GM21381 (cell line): ENCODE results near the gene CRIP1.

Experiments used
- ATAC-seq: cut with Tn5 transposase; IDR thresholded peaks from one replicate; pipeline ENCODE4 v1.9.1; 2021; ENCODE audit warnings: mild to moderate bottlenecking, moderate library complexity; ENCODE audit not compliant: unreplicated experiment

Gene CRIP1

DNA sequence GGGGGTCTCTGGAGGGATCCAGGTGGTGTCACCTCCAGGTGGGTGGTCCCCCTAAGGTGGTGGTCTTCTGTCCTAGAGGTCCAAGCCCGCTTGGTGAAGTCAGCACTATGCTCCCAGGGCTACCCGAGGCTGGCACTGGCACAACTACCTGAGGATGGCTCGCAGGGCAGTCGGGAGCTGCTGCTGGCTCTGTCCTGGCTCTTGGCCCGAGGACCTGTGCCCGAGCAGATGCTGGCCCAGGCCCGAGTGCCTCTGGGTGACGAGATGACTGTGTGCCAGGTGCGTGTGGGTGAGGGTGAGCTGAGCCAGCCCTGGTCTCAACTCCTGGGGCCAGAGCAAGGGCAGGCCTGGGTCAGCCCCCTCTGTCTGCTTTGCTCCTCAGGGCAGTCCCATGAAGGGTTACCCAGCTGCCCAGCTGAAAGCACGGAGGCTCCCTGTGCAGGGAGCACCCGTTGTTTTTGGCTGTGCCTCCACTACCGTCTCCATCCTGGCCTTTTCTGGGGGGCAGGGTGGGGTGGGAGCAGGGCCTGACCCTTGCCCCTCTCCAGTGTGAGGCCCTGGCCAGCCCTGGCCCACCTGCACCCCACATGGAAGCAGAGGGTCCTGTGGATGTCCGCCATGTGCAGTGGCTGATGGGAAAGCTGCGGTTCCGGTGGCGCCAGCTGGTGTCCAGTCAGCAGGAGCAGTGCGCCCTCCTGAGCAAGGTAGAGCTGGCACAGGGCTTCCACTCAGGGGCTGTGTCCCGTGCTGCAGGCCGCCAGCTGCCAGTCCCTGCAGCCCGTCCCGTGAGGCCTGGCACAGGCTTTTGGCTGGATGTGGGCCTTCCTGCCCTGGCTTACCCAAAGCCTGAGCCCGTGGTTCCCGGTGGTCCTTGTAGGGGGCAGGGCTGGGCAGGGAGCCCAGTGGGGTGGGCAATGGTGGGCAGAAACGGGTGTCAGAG, 5.6 kb downstream of the CRIP1 start:
- no peak for ATAC-seq

DNA sequence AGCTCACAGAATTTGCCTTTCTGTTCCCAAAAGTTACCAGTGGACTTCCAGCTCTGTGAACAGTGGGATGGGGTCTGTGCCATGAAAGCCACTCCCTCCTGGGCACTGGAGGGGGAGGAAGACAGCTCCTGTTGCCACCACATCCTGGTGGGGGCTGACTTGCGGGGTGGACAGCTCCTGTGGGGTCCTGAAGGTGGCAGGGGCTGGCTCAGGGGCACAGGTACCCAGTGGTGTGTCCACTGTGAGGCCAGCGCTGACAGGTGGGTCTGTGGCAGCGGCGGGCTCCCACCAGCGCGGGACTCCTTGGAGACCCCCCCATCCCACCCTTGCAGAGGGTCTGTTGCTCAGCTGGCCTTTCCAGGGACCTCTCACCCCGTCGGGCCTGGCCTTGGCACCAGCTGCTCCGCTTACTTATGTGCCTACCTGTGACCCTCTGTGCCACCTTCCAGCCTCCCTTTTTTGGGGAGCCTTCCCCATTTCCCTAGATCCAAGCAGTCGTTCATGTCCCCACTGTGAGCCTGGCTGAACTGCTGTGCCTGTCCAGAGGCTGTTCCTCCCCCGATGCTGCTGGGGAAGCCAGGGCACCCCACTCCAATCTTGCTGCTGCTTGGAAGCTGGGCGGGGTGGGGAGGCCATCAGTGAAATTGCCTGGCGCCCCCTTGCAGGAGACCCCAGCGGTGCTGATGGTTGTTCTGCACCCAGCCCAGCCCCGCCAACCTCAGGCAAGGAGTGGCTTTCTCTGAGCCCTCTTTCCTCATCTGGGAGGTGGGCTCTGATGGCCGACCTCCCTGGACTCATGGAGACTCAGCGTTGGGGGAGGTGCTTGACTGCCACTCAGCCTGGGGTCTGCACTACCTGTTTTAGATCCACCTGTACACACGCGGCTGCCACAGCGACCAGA, 6.5 kb downstream of the CRIP1 start:
- ATAC-seq: no peak

DNA sequence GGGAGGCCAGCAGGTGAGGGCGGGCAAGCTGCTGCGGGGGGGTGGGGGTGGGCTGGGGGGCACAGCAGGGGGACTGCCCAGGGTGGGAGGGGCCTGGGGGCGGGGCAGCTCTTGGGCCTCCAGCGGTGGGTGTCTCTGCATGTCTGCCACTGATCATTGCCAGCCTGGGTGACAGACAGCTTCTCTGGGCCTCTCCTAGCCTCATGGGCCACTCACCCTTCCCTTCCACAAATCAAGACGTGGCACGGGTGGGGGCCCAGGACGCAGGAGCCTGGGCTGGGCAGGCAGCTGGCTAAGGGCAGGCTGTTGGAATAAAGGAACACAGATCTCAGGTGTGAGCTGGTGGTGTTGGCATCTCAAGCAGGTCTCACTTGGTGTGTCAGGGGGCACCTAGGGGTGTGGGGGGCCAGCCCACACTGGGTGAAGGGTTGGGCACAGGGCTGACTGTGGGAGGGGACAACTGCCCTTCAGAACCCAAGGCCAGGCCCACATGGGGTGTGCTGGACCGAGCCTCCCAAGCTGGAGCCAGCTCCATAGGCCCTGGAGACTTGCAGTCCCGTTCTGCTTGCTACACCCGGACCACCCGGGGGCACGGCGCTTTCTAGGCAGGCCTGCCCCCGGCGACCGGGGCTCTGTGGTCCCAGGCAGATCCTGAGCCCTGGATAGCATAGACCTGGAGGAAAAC, 7.4 kb downstream of the CRIP1 start:
- no peak for ATAC-seq

DNA sequence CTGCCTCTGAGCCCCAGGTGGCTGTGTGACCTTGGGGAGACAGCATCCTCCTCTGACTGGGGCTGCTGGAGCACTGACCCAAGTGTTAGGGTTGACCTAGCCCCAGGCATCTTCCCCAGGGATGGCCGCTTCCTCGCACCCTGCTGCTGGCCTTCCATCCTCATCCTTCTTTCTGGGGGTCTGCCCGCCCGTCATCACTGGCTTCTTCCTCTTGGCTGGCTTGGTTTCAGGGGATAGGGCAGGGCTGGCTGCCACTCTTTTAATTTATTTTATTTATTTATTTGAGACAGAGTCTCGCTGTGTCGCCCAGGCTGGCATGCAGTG, 7.9 kb downstream of the CRIP1 start:
- ATAC-seq: no peak

DNA sequence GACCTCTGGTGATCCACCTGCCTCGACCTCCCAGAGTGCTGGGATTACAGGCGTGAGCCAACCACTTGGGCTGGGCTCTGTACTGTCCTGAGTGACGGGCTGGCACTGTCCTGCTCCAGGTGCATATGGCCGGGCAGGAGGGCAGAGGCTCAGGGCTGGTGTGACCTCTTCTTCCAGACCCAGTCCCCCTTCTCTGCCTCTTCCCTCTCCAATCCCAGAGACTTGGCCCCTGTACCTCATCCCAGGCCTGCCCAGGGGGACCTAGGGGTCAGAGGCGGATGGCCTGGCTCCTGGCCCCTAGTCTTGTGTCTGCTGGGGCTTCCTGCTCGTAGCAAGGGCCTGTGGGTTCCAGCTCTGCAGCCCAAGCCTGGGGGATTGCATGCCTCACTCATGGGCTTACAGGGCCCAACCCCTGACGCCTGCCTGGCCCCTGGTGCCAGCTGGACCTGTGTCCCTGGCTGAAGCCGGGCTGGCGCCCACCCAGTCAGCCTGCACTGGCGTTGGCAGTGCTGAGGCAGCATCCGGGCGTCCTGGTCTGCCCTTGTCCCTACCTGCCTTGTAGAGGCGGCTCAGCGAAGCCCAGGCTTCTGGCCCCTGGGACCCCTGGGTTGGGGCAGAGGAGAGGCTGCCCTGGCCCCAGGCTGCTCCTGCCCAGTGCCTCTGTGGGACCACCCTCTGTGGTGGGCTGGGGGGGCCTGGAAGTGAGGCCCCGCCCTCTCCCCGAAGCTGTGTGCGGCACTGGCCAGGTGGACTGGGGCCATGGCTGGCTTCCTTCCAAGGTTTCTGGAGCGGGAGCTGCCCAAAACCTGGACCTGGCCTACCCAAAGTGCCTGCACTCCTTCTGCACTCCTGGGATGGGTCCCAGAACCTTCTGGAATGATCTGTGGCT, 8.7 kb downstream of the CRIP1 start:
- ATAC-seq: no peak

DNA sequence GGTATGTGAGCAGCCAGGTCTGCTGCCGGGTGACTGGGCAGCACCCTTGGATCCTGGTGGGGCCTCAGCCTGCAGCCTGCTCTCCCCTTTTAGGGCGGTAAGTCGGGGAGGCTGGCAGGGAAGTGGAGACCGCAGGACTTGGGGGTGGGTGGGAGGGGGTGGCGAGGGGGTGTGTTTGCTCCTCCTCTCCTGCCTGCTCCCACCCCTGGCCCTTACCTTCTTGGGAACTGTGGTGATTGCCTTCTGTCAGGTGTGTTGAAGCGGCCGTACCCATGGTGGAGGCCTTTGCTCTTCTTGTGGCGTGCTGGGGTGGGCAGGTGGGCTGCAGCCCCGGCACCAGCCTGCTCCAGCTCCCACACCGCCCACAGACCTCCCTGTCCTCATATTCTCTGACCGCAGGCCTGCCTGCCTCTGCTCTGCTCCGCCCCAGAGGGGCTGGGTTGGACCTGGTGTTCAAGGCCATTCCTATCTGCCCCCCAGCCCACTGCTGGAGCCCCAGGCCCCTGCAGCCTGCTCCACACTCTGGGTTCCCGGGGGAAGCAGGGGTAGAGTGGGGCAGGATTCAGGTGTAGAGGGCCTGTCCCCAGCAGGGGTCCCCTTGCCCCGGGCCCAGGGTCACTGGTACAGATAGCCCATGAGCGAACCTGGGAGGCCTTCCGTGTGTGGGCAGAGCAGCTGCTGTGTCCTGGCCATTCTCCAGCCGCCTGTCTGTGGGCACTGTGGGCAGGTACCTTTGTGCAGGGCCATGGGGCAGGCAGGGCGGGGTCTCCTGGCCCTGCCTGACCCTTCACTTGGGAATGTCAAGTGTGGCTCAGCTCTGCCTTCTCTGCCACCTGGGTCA, 9.5 kb downstream of the CRIP1 start:
- no peak for ATAC-seq

DNA sequence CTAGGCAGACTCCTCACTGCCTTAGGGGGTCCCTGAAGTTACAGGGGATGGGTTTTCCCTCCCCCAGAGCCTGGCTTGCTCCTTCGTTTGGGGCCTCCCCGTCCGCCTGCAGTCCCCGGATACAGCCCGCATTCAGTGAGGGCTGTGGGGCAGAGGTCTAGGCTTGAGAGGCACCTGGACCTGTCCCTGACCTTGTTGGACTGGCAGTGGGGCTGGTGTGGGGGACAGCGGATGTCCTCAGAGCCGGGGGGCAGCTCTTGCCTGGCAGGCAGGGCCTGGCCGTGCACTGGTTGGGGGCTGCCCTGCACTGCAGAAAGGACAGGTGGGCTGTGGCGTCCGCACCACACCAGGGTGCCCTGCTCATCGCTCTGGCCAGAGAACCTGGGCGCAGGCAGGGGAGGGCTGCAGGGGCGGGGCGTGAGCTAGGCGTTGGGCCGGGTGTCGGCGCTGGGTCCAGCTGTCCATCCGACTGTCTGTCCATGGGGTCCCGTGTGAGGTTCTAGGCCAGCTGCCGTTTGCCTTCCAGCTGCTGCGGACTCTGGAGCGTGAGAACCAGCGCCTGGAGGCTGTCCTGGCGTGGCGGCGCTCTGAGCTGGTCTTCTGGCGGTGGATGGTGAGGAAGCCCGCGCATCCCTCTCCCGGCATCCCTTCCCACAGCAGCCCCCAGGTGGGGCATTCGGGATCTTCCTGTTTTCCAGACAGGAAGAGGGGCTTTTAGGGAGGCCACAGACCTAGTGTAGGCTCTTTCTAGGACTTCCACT, 10.3 kb downstream of the CRIP1 start:
- no peak for ATAC-seq

DNA sequence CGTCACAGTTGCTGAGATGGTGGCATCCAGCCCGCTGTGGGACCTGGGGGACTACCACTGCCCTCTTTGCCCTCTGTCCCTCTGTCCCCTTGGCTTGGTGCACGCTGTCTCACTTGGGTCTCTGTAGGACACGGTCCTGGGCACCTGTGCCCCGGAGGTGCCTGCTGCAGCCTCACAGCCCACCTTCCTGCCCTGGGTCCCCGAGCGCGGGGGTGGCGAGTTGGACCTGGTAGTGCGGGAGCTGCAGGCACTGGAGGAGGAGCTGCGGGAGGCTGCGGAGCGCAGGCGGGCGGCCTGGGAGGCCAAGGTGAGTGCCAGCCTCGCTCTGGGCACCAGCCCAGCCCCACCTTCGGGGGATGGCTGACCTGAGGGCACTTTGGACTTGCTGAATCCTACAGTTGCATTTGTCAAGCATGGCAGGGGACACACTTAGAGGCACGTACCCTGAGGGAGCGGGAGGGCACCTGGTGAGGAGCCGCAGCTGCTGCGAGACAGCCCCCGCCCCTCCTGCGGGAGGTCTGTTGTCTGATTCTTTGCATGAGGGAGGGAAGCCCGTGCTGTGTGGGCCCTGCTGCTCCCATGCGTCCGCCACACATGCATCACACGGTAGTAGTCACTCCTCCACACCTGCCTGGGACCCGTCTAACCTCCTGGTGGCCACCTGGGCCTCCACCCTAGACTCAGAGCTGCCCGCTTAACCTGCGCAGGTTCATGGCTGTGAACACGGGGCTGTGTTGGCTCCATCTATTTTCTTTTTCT, 11.2 kb downstream of the CRIP1 start:
- no peak for ATAC-seq

DNA sequence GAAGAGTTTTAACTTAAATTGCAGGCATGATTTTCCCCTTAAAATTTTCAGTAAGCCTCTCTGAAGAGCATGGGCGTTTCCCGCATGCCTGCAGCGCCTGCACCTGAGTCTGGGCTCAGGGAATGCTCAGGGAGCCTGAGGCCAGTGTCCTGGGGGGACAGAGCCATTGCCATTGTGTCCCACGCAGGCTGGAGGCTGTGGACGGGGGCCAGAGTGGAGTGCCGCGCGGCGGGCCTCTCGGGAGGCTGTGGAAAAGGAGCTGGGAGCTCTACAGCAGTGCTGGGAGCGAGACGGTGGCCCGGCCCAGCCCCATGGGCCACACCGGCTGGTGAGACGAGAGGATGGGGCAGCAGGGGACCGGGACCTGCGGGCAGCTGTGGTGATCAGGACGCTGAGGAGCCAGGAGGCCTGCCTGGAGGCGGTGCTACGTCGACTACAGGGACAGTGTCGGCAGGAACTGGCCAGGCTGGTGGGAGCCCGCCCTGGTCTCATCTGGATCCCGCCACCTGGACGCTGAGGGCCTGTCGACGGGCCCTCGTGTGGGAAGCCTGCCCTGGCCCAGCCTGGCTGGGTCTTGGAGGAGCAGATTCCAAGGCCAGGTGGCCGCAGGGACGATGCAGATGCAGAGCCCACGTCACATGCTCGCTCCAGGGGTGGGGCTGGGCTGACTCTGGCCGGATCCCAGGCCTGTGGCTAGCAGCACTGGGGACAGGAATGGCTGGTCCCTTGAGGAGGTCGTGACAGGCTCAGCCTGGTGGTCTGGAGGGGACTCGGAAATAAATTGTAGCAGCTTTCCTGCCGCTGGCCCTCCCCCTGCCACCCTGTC, 12.0 kb downstream of the CRIP1 start:
- no peak for ATAC-seq

DNA sequence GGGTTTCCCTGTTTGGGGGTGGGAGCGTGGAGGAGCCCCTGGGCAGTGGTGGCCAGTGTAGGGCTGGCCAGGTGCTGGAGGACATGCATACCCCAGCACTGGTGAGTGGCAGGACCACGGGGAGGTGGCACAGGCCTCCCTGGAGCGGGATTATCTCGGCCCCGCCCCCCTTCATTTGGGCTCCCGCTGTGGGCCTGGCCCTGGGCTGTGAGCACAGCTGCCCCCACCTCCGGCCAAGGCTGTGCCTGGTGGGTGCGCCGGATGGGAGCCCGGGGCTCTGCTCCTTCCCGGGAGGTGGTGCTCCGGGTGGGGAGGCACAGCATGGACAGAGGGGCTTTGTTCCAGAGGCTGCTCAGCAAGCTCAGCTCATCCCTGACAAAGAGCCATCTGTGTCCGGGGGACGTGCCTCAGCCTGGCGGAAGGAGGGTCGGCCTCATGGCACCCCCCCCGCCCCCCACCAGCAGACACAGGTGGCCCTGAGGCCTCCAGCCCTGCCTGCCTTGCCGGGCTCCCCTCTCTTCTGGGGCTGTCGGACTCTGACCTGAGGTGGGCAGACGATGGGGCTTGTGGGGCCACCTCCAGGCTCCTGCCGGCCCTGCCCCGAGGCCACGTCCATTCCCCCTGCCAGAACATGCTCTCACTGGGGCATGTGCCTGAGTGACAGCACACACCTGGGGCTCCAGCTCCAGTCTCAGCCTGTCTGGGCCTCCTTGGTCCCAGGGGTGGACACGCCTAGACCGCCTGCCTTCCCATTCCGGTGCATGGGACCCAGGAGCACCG, 12.8 kb downstream of the CRIP1 start:
- no peak for ATAC-seq

DNA sequence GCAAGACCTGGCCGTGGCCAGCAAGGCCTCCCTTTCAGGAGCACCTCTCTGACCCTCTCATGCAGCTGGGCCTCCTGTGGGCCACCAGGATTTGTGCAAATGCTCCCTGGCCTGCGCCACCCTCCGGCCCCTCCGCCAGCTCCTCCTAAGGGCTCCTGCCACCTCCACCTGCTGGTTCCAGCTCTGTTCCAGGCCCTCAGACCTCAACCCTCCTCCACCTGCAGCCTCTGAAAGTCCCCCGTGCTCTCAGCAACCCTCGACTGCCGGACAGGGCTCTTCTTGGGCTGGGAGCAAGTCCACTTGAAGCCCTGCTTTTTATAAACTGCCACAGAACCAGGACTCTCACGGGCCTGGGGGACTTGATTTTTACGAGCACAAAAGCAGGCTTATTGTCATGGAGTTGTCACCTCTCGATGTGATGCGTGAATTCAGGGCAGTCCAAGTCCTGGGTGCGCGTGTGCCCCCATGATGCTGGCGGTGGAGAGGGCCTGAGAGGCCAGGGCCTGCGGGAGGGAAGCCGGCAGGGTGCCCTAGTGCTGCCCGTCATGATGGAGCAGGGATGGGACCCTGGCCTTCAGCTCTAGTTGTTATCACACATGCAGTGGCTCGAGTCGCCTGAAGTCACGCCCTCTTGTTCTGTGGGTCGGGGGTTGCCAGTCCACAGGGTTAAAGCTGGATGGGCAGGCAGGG, 13.5 kb downstream of the CRIP1 start:
- no peak for ATAC-seq

DNA sequence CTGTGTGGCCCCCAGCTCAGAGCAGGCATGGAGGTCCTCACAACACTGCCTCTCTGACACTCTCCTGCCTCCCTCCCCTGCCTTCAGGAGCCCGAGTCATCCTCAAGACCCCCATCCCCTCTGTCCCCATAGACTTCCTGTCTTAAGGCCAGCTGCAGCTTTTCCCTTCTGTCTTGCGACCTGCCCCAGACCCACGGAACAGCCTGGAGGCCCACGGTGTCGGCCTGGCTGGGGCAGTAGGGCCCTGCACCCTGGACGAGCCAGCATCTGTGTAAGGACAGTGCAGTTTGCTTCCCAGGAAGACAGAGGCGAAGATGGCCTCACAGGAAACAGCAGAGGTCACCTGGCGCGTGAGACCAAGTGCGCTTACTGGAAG, 14.0 kb downstream of the CRIP1 start:
- no peak for ATAC-seq

DNA sequence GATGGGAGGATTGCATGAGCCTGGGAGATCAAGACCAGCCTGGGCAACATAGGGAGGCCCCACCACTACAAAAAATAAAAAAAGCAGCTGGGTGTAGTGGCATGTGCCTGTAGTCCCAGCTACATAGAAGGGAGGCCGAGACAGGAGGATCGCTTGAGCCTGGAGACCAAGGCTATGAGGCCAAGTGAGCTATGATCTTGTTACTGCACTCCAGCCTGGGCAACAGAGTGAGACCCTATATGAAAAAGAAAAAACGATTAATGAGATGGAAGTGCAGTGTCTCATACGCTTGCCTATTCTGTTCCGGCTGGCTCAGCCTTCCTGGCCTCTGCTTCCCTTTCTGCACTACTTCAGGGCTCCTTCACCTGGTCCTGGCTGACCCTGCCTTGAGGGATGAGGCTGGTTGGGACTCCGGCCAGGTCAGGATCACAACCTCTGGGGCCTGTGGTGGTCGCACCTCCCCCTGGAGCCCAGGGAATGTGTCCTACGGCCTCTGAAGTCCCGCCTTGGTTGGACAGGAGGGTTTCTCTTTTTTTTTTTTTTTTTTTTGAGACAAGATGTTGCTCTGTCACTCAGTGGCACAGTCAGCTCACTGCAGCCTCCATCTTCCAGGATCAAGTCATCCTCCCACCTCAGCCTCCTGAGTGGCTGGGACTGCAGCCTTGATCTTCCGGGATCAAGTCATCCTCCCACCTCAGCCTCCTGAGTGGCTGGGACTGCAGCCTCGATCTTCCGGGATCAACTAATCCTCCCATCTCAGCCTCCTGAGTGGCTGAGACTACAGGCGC, 15.0 kb downstream of the CRIP1 start:
- no peak for ATAC-seq

DNA sequence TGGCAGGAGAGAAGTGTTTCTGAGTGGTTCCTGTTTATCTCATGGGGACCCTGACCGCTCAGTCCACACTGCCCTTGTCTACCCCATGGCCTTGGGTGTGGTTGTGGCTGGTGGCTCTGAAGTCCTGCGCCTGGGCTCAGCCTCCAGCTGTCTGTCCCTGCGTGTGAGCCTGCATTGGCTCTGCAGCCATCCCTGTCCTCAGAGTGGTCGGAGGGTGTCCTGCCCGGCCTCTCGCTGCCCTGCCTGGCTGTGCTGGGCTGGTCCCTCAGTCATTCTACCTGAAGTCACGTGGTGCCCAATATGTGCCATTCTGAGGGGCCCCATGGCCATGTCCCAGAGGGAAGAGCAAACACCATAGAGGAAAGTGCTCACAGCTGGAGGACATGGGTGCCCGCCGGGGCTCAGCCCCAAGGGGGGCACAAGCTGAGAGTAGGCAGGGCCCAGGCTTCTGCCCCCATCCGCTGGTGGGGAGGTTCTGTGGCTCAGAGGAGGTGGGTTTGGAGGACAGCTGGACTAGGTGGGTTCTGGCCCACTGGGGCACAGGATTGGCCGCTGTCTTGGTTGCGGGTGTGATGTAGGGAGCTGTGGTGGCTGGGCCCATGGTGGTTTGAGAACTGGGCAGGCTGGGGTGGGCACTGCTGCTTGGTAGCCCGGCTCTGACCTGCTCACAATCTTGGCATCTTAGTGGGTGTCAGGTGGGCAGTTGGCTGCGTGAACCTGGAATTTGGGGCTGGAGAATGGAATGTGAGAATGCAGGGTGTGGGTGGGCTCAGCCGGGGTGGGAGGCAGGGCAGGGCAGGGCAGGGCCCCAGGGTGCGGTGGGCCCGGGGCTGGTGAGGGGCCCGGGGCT, 16.0 kb downstream of the CRIP1 start:
- ATAC-seq: no peak
